SH-SY5Y (cell line): ENCODE results near the gene SH2D1B.

Experiments
- GATA2 ChIP-seq: IDR thresholded peaks from 2 replicates; pipeline ENCODE4 v1.6.1; 2011; ENCODE audit warnings: mild to moderate bottlenecking, low read depth, low read length
- GATA3 ChIP-seq: IDR thresholded peaks from 2 replicates; pipeline ENCODE4 v1.6.1; 2011; ENCODE audit warnings: low read depth, mild to moderate bottlenecking, low read length, moderate library complexity

Gene SH2D1B

DNA sequence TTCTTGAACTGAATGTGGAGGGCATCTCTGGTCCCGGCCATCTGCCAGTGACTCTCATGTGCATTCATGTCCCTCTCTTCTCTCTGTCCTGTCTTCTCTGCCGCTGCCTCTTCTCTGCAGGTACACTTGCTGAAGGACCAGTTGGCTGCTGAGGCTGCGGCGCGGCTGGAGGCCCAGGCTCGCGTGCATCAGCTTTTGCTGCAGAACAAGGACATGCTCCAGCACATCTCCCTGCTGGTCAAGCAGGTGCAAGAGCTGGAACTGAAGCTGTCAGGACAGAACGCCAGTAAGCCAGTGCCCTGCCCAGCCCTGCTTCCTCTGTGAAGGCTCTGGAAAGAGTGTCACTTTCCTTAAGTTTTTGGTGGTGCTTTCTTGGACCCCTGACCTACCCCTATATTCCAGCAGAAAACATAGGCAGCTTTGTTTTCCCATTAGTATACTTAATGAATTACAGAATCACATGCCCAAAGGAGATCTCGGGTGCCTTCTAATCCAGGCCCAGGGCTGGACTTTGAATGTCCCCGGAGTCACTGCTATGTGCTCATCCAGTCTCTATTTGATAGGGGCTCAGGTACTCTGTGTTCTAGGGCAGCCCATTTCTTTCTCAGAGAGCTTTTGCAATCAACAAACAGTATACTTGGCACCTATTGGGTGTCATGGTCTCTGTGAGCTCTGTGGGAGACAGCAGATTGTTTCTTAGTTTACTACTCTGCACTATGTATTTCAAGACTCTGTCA lies 46.5 kb downstream of the SH2D1B start:
- TF ChIP-seq GATA2: no peak
- no peak for TF ChIP-seq GATA3

DNA sequence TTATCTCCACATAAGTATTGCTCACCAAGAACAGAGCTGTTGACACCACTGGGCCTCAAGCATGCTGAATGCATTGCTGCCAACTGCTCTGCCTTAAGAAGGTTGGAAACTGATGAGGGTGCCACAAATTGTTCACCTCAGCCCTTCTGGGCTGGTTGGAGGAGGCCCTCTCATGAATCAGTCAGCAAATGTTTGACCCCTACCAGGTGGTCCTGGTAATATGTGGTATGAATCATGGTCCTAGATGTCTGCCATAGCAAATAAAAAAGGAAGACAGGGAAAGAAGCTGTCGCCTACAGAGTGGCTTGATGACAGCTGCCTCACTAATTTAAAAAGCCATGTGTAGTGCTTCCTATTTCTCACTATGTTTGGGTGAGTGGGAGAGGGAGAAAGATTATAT lies 47.4 kb downstream of the SH2D1B start:
- TF ChIP-seq GATA3 (no peak), GATA2 (no peak)

- TF ChIP-seq GATA2: no peak
- TF ChIP-seq GATA3: no peak
These were observed 48.1 kb downstream of the SH2D1B start for GRCh38 chr1:162363823-162364222.

- TF ChIP-seq GATA3 (no peak), GATA2 (no peak)
These were observed 50.6 kb downstream of the SH2D1B start for GRCh38 chr1:162361349-162361748.

DNA sequence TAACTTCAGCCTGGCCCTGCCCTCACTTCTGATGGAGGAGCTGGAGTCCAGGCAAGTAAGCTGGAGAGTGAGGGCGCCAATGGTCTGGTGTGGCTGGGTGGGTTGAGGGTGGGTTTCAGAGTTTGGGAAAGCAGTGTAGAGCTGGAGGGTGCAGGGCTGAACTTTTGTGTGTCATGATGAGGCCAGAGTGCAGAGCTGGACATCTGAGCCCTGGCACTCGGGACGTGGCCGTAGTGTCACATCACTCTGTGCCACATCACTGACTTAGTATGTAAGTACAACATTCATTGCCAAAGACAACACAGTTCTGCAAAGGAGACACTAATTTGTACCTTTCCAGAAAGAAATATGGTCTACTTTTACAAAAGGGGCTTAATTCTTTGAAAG lies 51.1 kb downstream of the SH2D1B start:
- no peak for TF ChIP-seq GATA2
- no peak for TF ChIP-seq GATA3

GRCh38 chr1:162360237-162360873 lies 51.6 kb downstream of the SH2D1B start:
- TF ChIP-seq GATA3: no peak
- TF ChIP-seq GATA2: no peak

GRCh38 chr1:162359523-162360236 lies 52.3 kb downstream of the SH2D1B start:
- TF ChIP-seq GATA3 (no peak), GATA2 (no peak)

GRCh38 chr1:162358928-162359327 lies 53.0 kb downstream of the SH2D1B start:
- TF ChIP-seq GATA3 (no peak), GATA2 (no peak)

- TF ChIP-seq GATA2 (no peak), GATA3 (no peak)
These were observed 54.2 kb downstream of the SH2D1B start for GRCh38 chr1:162357681-162358266.

- TF ChIP-seq GATA3 (no peak), GATA2 (no peak)
These were observed 58.2 kb downstream of the SH2D1B start for GRCh38 chr1:162353702-162354101.

- no peak for TF ChIP-seq GATA2
- TF ChIP-seq GATA3: no peak
These were observed 58.9 kb downstream of the SH2D1B start for GRCh38 chr1:162353078-162353477.

DNA sequence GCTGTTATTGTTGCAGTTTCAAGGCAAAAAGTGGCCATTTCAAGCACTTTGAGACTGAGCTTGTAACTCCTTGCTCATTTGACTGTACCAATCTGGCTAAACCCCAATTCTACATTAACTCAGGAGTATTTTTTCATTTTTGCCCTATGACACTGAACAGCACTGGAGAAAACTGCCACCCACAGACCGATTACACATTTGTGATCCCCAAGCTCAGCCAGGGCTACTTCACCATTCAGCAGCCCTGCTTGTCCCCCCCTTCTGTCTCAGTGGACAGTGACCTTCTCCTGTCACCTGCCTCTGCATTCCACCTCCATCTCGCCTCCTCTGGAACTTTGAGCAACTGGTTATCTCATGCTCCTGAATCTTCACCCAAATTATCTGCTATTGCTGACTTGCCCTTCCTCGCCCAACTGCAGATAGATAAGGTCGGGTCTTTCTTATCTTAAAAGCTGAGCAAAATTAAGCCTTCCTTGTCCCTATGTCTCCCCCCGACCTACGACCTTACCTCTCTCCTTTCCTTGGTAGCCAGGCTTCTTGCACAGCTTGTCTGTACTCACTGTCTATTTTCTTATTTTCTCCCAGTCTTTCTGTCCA lies 60.6 kb downstream of the SH2D1B start:
- TF ChIP-seq GATA3 (no peak), GATA2 (no peak)

DNA sequence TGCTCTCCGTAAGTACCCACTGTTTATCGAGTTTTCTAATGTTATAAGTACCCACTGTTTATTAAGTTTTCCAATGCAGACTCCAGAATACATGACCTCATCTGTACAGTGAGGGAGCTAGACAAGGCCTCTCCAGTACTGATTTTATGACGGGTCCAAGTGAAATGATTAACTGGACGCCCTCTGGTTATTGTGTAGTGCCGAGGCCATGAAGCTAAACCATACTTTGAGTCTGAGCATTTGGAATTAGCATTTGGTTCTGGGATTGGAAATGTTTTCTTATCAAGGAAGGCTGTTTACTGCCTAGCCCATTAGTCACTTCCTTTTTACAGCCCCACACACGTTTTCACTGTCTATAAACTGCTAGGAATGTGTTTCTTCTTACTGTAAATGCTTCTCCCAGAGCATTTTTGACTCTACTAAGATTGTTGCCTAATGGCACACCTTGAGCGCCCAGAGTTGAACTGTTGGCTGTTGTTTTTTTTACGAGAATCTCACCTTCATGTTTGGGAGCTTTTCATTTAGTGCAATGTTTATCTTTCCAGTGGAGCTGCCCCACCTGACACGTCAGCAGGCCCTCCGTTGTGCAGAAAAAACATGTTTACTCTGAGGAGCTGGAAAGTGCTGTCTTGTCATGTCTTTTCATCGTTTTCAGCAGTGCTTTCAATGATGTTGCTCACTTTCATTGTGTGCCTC lies 62.2 kb downstream of the SH2D1B start:
- TF ChIP-seq GATA3: no peak
- no peak for TF ChIP-seq GATA2
